ENCODE results near the gene SMIM33.

Gene SMIM33

GRCh38 chr5:139470821-139471300, at the start of gene SMIM33:
Gene SMIM33 (plus strand): TSS chr5:139471004. CDS start chr5:139471122, 118 bp downstream.
- no peak within 1 kb of the TSS for H3K4me3 ChIP-seq (ENCODE audit: low read depth, low read length)
- peak; percentile 88 for DNase-seq (ENCODE audit: low read depth)
- TF ChIP-seq MAX (IDR thresholded peaks at IDR 0.05; ENCODE audit: low read depth, low read length), result no peak
- no peak for TF ChIP-seq MYC (IDR thresholded peaks at IDR 0.05; ENCODE audit: low read depth, low read length)
- TF ChIP-seq CTCF (IDR thresholded peaks at IDR 0.05; ENCODE audit: low read depth, low read length), result no peak
- TF ChIP-seq POLR2A (IDR thresholded peaks at IDR 0.05; ENCODE audit: extremely low read depth, insufficient read length), result no peak

- no peak overlapping the region for H3K4me3 ChIP-seq (ENCODE audit: low read depth, low read length)
- TF ChIP-seq POLR2A (IDR thresholded peaks at IDR 0.05; ENCODE audit: extremely low read depth, insufficient read length), result no peak
- peak; percentile 58 for TF ChIP-seq MAX (IDR thresholded peaks at IDR 0.05; ENCODE audit: low read depth, low read length)
- peak; percentile 84 for TF ChIP-seq CTCF (IDR thresholded peaks at IDR 0.05; ENCODE audit: low read depth, low read length)
- peak; percentile 77 for DNase-seq (ENCODE audit: low read depth)
Measured at GRCh38 chr5:139422307-139422893, 48.4 kb upstream of the SMIM33 start.

GRCh38 chr5:139425497-139425896, 45.3 kb upstream of the SMIM33 start:
- H3K4me3 ChIP-seq (ENCODE audit: low read depth, low read length), result no peak overlapping the region
- TF ChIP-seq MYC (IDR thresholded peaks at IDR 0.05; ENCODE audit: low read depth, low read length), result no peak
- no peak for TF ChIP-seq POLR2A (IDR thresholded peaks at IDR 0.05; ENCODE audit: extremely low read depth, insufficient read length)
- TF ChIP-seq MAX (IDR thresholded peaks at IDR 0.05; ENCODE audit: low read depth, low read length), result no peak
- no peak for TF ChIP-seq CTCF (IDR thresholded peaks at IDR 0.05; ENCODE audit: low read depth, low read length)

GRCh38 chr5:139426203-139426885, 44.5 kb upstream of the SMIM33 start:
- no peak for DNase-seq (ENCODE audit: low read depth)
- no peak overlapping the region for H3K4me3 ChIP-seq (ENCODE audit: low read depth, low read length)
- TF ChIP-seq POLR2A (IDR thresholded peaks at IDR 0.05; ENCODE audit: extremely low read depth, insufficient read length), result no peak
- TF ChIP-seq MAX (IDR thresholded peaks at IDR 0.05; ENCODE audit: low read depth, low read length), result no peak
- TF ChIP-seq MYC (IDR thresholded peaks at IDR 0.05; ENCODE audit: low read depth, low read length), result no peak
- no peak for TF ChIP-seq CTCF (IDR thresholded peaks at IDR 0.05; ENCODE audit: low read depth, low read length)

More at GRCh38 chr5:139425497-139425896, 45.3 kb upstream of the SMIM33 start:
- DNase-seq (ENCODE audit: low read depth), result no peak

- TF ChIP-seq MAX (IDR thresholded peaks at IDR 0.05; ENCODE audit: low read depth, low read length) (no peak), POLR2A (IDR thresholded peaks at IDR 0.05; ENCODE audit: extremely low read depth, insufficient read length) (no peak), MYC (IDR thresholded peaks at IDR 0.05; ENCODE audit: low read depth, low read length) (no peak), CTCF (IDR thresholded peaks at IDR 0.05; ENCODE audit: low read depth, low read length) (no peak)
- DNase-seq (ENCODE audit: low read depth), result no peak
- no peak overlapping the region for H3K4me3 ChIP-seq (ENCODE audit: low read depth, low read length)
Measured at GRCh38 chr5:139430015-139430414, 40.8 kb upstream of the SMIM33 start.
